Endodermal cell (in vitro differentiated cells): ENCODE measurements around the gene PYCR2. TPM values are rescaled to one million over a fixed set of nuclear protein-coding genes. Genes with fewer than 3 reads are reported as not detected.

Experiments used
- DNase-seq: peaks from one replicate; pipeline ENCODE4 v3.0.0-alpha.2; 2017
- H3K27ac ChIP-seq: 2 replicates; pipeline ENCODE4 v1.5.1; 2013; ENCODE audit warnings: mild to moderate bottlenecking, low read depth, low read length, moderate library complexity
- H3K27me3 ChIP-seq: 2 replicates; pipeline ENCODE4 v1.6.1; 2013; ENCODE audit warnings: mild to moderate bottlenecking, low read length, moderate library complexity; ENCODE audit not compliant: insufficient read depth, control insufficient read depth, poor library complexity, severe bottlenecking
- H3K36me3 ChIP-seq: 2 replicates; pipeline ENCODE4 v1.7.0; 2013; ENCODE audit warnings: mild to moderate bottlenecking, low read length, moderate library complexity; ENCODE audit not compliant: control insufficient read depth, insufficient read depth
- H3K4me1 ChIP-seq: one replicate; pipeline ENCODE4 v1.7.0; 2013; ENCODE audit warnings: low read length; ENCODE audit not compliant: control insufficient read depth, insufficient read depth
- H3K4me3 ChIP-seq: 2 replicates; pipeline ENCODE4 v1.5.1; 2013; ENCODE audit warnings: mild to moderate bottlenecking, low read length, moderate library complexity
- H3K9ac ChIP-seq: 2 replicates; pipeline ENCODE4 v1.6.1; 2013; ENCODE audit warnings: mild to moderate bottlenecking, low read length, moderate library complexity; ENCODE audit not compliant: poor library complexity, severe bottlenecking; ENCODE audit errors: extremely low read depth
- H3K9me3 ChIP-seq: 2 replicates; pipeline ENCODE4 v1.6.1; 2013; ENCODE audit warnings: mild to moderate bottlenecking, low read length, moderate library complexity; ENCODE audit not compliant: control insufficient read depth
- H3K27ac Mint-ChIP-seq: 2 replicates; pipeline ENCODE4 v1.8.0; 2020; ENCODE audit warnings: mixed read lengths
- H3K27me3 Mint-ChIP-seq: 2 replicates; pipeline ENCODE4 v1.8.0; 2021; ENCODE audit warnings: mild to moderate bottlenecking, mixed read lengths; ENCODE audit not compliant: insufficient read depth
- H3K36me3 Mint-ChIP-seq: 2 replicates; pipeline ENCODE4 v1.8.0; 2020; ENCODE audit warnings: low read depth, mixed read lengths
- H3K4me1 Mint-ChIP-seq: 2 replicates; pipeline ENCODE4 v1.8.0; 2020; ENCODE audit warnings: mixed read lengths
- H3K4me3 Mint-ChIP-seq: 2 replicates; pipeline ENCODE4 v1.8.0; 2020; ENCODE audit warnings: mild to moderate bottlenecking, moderate library complexity, mixed read lengths
- H3K9me3 Mint-ChIP-seq: 2 replicates; pipeline ENCODE4 v1.8.0; 2020; ENCODE audit warnings: mild to moderate bottlenecking, mixed read lengths
- CTCF ChIP-seq: fragments of 200-600 bp; sonication (generic); conservative IDR thresholded peaks from 2 replicates; pipeline ENCODE4 v1.5.0; 2021; ENCODE audit warnings: antibody characterized with exemption, mild to moderate bottlenecking
- WGBS, 2 experiments: methylation state at CpG; one replicate each; pipeline versions ENCODE4 v1.1.5 to v1.1.7; 2013; ENCODE audit warnings: missing lambda C conversion rate in 2 of 2, mixed read lengths in 1 of 2; ENCODE audit not compliant: insufficient coverage in 1 of 2, insufficient read length in 1 of 2; 5-methylcytosine and 5-hydroxymethylcytosine counted together
- total RNA-seq, 2 donors: library from RNA; stranded (reverse); fragmentation: NEBNext Ultra II Directional in 1 of 2; extraction: Animal tissue kit (Norgen Biotek cat#: 25700) in 1 of 2; gene quantifications; 2 replicates in 1 of 2; 3 replicates in 1 of 2; pipeline ENCODE4 v1.2.1, GENCODE V29; 2021

Gene PYCR2
- total RNA-seq, 2 donors from 2014 or later = 94.5 to 101 TPM

GRCh38 chr1:225873281-225873850 is 50.7 kb downstream of the PYCR2 start:
- no peak overlapping the region for H3K4me3 Mint-ChIP-seq
- H3K36me3 Mint-ChIP-seq = peaks cover 76% of the 10 kb centered on the region
- no peaks in the 10 kb centered on the region for H3K9me3 ChIP-seq
- H3K27me3 ChIP-seq = no peaks in the 10 kb centered on the region
- H3K27ac Mint-ChIP-seq = peak overlapping the region; percentile 78
- H3K27ac ChIP-seq = no peak overlapping the region
- H3K27me3 Mint-ChIP-seq = no peaks in the 10 kb centered on the region
- no peaks in the 10 kb centered on the region for H3K9me3 Mint-ChIP-seq
- no peak overlapping the region for H3K4me3 ChIP-seq
- peaks cover 7% of the 10 kb centered on the region for H3K4me1 ChIP-seq
- H3K4me1 Mint-ChIP-seq = peaks cover 19% of the 10 kb centered on the region
- 96% methylated on average over 7 to 10 of the region's 10 CpGs for WGBS, 2 experiments
- no peak for TF ChIP-seq CTCF
- DNase-seq = no peak
- H3K9ac ChIP-seq = no peak overlapping the region
- H3K36me3 ChIP-seq = peaks cover 86% of the 10 kb centered on the region

- Histone ChIP-seq H3K9me3 (no peaks in the 10 kb centered on the region), H3K36me3 (peaks cover 93% of the 10 kb centered on the region), H3K4me3 (no peak overlapping the region), H3K27ac (no peak overlapping the region), H3K4me1 (peaks cover under 1% of the 10 kb centered on the region), H3K9ac (no peak overlapping the region), H3K27me3 (no peaks in the 10 kb centered on the region)
- H3K27me3 Mint-ChIP-seq = no peaks in the 10 kb centered on the region
- no peak for DNase-seq
- WGBS, 2 experiments = 94 to 98% methylated on average over 2 to 3 of the region's 3 CpGs
- peaks cover 8% of the 10 kb centered on the region for H3K4me1 Mint-ChIP-seq
- H3K27ac Mint-ChIP-seq = no peak overlapping the region
- H3K4me3 Mint-ChIP-seq = no peak overlapping the region
- no peaks in the 10 kb centered on the region for H3K9me3 Mint-ChIP-seq
- H3K36me3 Mint-ChIP-seq = peaks cover 83% of the 10 kb centered on the region
- no peak for TF ChIP-seq CTCF
Measured at GRCh38 chr1:225872075-225872430, 52.0 kb downstream of the PYCR2 start.

GRCh38 chr1:225871359-225872074 is 52.5 kb downstream of the PYCR2 start:
- no peak for TF ChIP-seq CTCF
- Mint-ChIP-seq H3K4me3 (no peak overlapping the region), H3K27me3 (no peaks in the 10 kb centered on the region), H3K27ac (no peak overlapping the region), H3K4me1 (peaks cover 6% of the 10 kb centered on the region), H3K36me3 (peaks cover 85% of the 10 kb centered on the region), H3K9me3 (no peaks in the 10 kb centered on the region)
- Histone ChIP-seq H3K4me3 (no peak overlapping the region), H3K9ac (no peak overlapping the region), H3K4me1 (no peaks in the 10 kb centered on the region), H3K9me3 (no peaks in the 10 kb centered on the region), H3K27ac (no peak overlapping the region), H3K36me3 (peaks cover 95% of the 10 kb centered on the region), H3K27me3 (no peaks in the 10 kb centered on the region)
- DNase-seq = no peak
- WGBS, 2 experiments = 87 to 91% methylated on average over 9 of the region's 11 CpGs
